SK-N-SH (cell line): ENCODE measurements around the gene ATP6V1G3. TPM values are rescaled to one million over a fixed set of nuclear protein-coding genes. Genes with fewer than 3 reads are reported as not detected.

Experiments used
- CTCF ChIA-PET: fragments of 300-600, 350-600 bp; formaldehyde crosslinking; extraction: SDS; loops from one replicate; lab custom pipeline; 2021; lab: Yijun Ruan, JAX
- POLR2A ChIA-PET: fragments of 350-600 bp; sonication (Branson Sonifier 250); formaldehyde crosslinking; extraction: SDS; loops from one replicate; lab custom pipeline; 2020; ENCODE audit warnings: antibody characterized with exemption, inconsistent platforms; lab: Yijun Ruan, JAX
- DNase-seq: peaks from one replicate; pipeline ENCODE4 v3.0.0; 2012
- H2AFZ ChIP-seq: fragments of 200-600 bp; sonication (generic); 2 replicates; pipeline ENCODE4 v1.8.1; 2016; ENCODE audit warnings: antibody characterized with exemption, mild to moderate bottlenecking, low read depth
- H3F3A ChIP-seq: fragments of 200-600 bp; sonication (generic); replicated peaks from 2 replicates; pipeline ENCODE3; 2016; ENCODE audit warnings: antibody characterized with exemption, mild to moderate bottlenecking; ENCODE audit not compliant: insufficient read depth
- H3K27ac ChIP-seq, 2 experiments: fragments of 200-500 bp in 1 of 2; fragments of 200-600 bp in 1 of 2; sonication (Bioruptor generic) in 1 of 2; sonication (generic), shearing (Covaris generic) in 1 of 2; 2 replicates each; pipeline versions ENCODE4 v1.5.1 to v1.6.1; 2014 to 2016; ENCODE audit warnings: low read depth in 2 of 2, inconsistent platforms in 1 of 2, low read length in 1 of 2, mild to moderate bottlenecking in 1 of 2, mixed read lengths in 1 of 2
- H3K27me3 ChIP-seq: fragments of 200-600 bp; sonication (generic), shearing (Covaris generic); 2 replicates; pipeline ENCODE4 v1.6.1; 2016; ENCODE audit warnings: mixed run types; ENCODE audit not compliant: insufficient read depth
- H3K36me3 ChIP-seq, 2 experiments: fragments of 200-500 bp in 1 of 2; fragments of 200-600 bp in 1 of 2; sonication (Bioruptor generic) in 1 of 2; sonication (generic) in 1 of 2; replicated peaks in 1 of 2; 2 replicates each; pipeline versions ENCODE3 to v1.5.1; 2014 to 2016; ENCODE audit warnings: low read length in 1 of 2, mild to moderate bottlenecking in 1 of 2; ENCODE audit not compliant: insufficient read depth in 2 of 2, control insufficient read depth in 1 of 2
- H3K4me1 ChIP-seq, 2 experiments: fragments of 200-500 bp in 1 of 2; fragments of 200-600 bp in 1 of 2; sonication (Bioruptor generic) in 1 of 2; sonication (generic), shearing (Covaris generic) in 1 of 2; 2 replicates each; pipeline versions ENCODE4 v1.5.1 to v1.6.1; 2014 to 2016; ENCODE audit warnings: low read depth in 1 of 2, low read length in 1 of 2, mixed run types in 1 of 2; ENCODE audit not compliant: insufficient read depth in 2 of 2, control insufficient read depth in 1 of 2
- H3K4me2 ChIP-seq: fragments of 200-600 bp; sonication (generic), shearing (Covaris generic); 2 replicates; pipeline ENCODE4 v1.6.1; 2017; ENCODE audit warnings: mixed run types
- H3K4me3 ChIP-seq, 2 experiments: fragments of 200-500 bp in 1 of 2; fragments of 200-600 bp in 1 of 2; sonication (Bioruptor generic) in 1 of 2; sonication (generic), shearing (Covaris generic) in 1 of 2; 2 replicates each; pipeline versions ENCODE4 v1.5.1 to v1.8.1; 2014 to 2016; ENCODE audit warnings: low read depth in 2 of 2, inconsistent platforms in 1 of 2, low read length in 1 of 2, mild to moderate bottlenecking in 1 of 2, mixed read lengths in 1 of 2, moderate library complexity in 1 of 2
- H3K79me2 ChIP-seq: fragments of 200-600 bp; sonication (generic); 2 replicates; pipeline ENCODE4 v1.8.1; 2017; ENCODE audit warnings: mild to moderate bottlenecking; ENCODE audit not compliant: insufficient read depth
- H3K9ac ChIP-seq: fragments of 200-600 bp; sonication (generic); 2 replicates; pipeline ENCODE4 v1.6.1; 2017; ENCODE audit warnings: mixed run types
- H3K9me2 ChIP-seq: fragments of 200-600 bp; sonication (generic); 2 replicates; pipeline ENCODE4 v1.6.1; 2017; ENCODE audit warnings: mixed run types
- H3K9me3 ChIP-seq: fragments of 200-600 bp; sonication (generic); 2 replicates; pipeline ENCODE4 v1.6.1; 2017; ENCODE audit warnings: mixed run types, mild to moderate bottlenecking, moderate library complexity
- H4K20me1 ChIP-seq: fragments of 200-600 bp; sonication (generic); 2 replicates; pipeline ENCODE4 v1.6.1; 2017; ENCODE audit warnings: mild to moderate bottlenecking, mixed run types; ENCODE audit not compliant: insufficient read depth
- CHD2 ChIP-seq: fragments of 150-350 bp; IDR thresholded peaks from 2 replicates; pipeline ENCODE4 v1.6.1; 2018; ENCODE audit warnings: low read length; ENCODE audit not compliant: partially characterized antibody
- EP300 ChIP-seq, 2 experiments: IDR thresholded peaks; 2 replicates each; pipeline versions ENCODE4 v1.4.0 to v1.6.1; 2012; ENCODE audit warnings: borderline replicate concordance in 1 of 2, low read depth in 1 of 2, low read length in 1 of 2
- EZH2phosphoT487 ChIP-seq: fragments of 200-600 bp; sonication (generic); IDR thresholded peaks from 2 replicates; pipeline ENCODE4 v1.6.1; 2017; ENCODE audit warnings: low read depth, mixed run types, mild to moderate bottlenecking, antibody characterized with exemption, moderate library complexity, borderline replicate concordance
- FOSL2 ChIP-seq: IDR thresholded peaks from 2 replicates; pipeline ENCODE4 v1.4.0; 2012; ENCODE audit warnings: low read depth, mild to moderate bottlenecking, moderate library complexity, borderline replicate concordance
- GATA2 ChIP-seq: sonication (generic); formaldehyde crosslinking; IDR thresholded peaks from 2 replicates; pipeline ENCODE4 v1.5.0; 2020; ENCODE audit warnings: mild to moderate bottlenecking, missing genetic modification reagents
- IRF3 ChIP-seq: fragments of 150-350 bp; IDR thresholded peaks from 2 replicates; pipeline ENCODE4 v1.6.1; 2016; ENCODE audit warnings: mild to moderate bottlenecking, low read depth, low read length
- MEF2A ChIP-seq: IDR thresholded peaks from 2 replicates; pipeline ENCODE4 v1.4.0; 2012; ENCODE audit warnings: low read depth, borderline replicate concordance
- NFIC ChIP-seq: IDR thresholded peaks from 2 replicates; pipeline ENCODE4 v1.4.0; 2012; ENCODE audit warnings: borderline replicate concordance
- NRF1 ChIP-seq: IDR thresholded peaks from 2 replicates; pipeline ENCODE4 v1.6.1; 2012; ENCODE audit warnings: low read depth, mild to moderate bottlenecking, low read length
- POLR2AphosphoS5 ChIP-seq: IDR thresholded peaks from 2 replicates; pipeline ENCODE4 v1.6.1; 2012; ENCODE audit warnings: low read depth, low read length
- RAD21 ChIP-seq: IDR thresholded peaks from 2 replicates; pipeline ENCODE4 v1.6.1; 2012; ENCODE audit warnings: mild to moderate bottlenecking, low read length
- RFX5 ChIP-seq: IDR thresholded peaks from 2 replicates; pipeline ENCODE4 v1.6.1; 2012; ENCODE audit warnings: mild to moderate bottlenecking, improper control_type of control experiment, low read length
- RXRA ChIP-seq: IDR thresholded peaks from 2 replicates; pipeline ENCODE4 v1.4.0; 2012; ENCODE audit warnings: low read depth, mild to moderate bottlenecking, borderline replicate concordance
- ZBTB33 ChIP-seq: IDR thresholded peaks from 2 replicates; pipeline ENCODE4 v1.4.0; 2012; ENCODE audit warnings: low read depth, borderline replicate concordance
- WGBS: methylation state at CpG from one replicate; pipeline ENCODE4 v1.1.6; 2017; ENCODE audit warnings: low lambda C conversion rate; 5-methylcytosine and 5-hydroxymethylcytosine counted together
- polyA plus RNA-seq, 3 experiments: library from polyadenylated mRNA; depleted of rRNA; stranded (reverse); fragments of >200 nt; gene quantifications; 2 replicates each; pipeline ENCODE4 v1.2.3, GENCODE V29; 2012
- TF ChIP-seq, protein P1 (sequence below): IDR thresholded peaks from 2 replicates; pipeline ENCODE4; 2012
- TF ChIP-seq, protein P2 (sequence below): fragments of 200-600 bp; sonication (generic); IDR thresholded peaks from 2 replicates; pipeline ENCODE4 v1.6.1; 2017; ENCODE audit warnings: antibody characterized with exemption, mild to moderate bottlenecking, moderate library complexity
- TF ChIP-seq, protein P3 (sequence below): IDR thresholded peaks from 2 replicates; pipeline ENCODE4 v1.4.0; 2012; ENCODE audit warnings: low read depth, borderline replicate concordance

ATP6V1G3 gene
- polyA plus RNA-seq, 1 of the 3 experiments (the other 2 are of a cell fraction): not detected

DNA sequence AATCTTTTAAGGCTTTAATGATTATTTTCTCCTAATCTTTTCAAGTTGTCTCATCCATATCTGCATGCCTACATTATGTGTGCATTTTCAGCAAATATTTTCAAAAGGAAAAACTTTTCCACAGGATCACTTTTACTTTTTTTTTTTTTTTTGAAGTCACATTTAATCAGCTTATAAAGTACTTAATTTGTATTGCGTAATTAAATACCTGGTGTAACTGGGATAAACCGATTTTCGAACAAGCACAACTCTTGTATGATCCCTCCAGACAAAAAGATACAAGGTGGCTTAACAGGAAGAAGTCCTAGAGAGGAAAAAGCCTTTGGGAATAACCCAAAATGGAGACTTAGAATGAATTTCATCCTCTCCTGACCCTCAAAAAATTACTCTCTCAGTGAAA, 1.3 kb upstream of the ATP6V1G3 start:
- Histone ChIP-seq H3K79me2 (no peaks in the 10 kb centered on the region), H3K4me2 (no peak overlapping the region), H3K4me1 (peaks cover 0 to 4% of the 10 kb centered on the region in 2 experiments; a peak in 1 of 4 replicates), H3F3A (no peaks in the 10 kb centered on the region), H3K4me3 (no peak overlapping the region), H3K27me3 (no peaks in the 10 kb centered on the region), H3K36me3 (no peaks in the 10 kb centered on the region), H3K9ac (no peak overlapping the region), H3K27ac (no peak overlapping the region), H3K9me3 (no peaks in the 10 kb centered on the region), H4K20me1 (no peaks in the 10 kb centered on the region), H2AFZ (no peak overlapping the region), H3K9me2 (no peaks in the 10 kb centered on the region)
- POLR2A ChIA-PET: no interaction called here
- no peak for DNase-seq
- TF ChIP-seq, protein P1, sequence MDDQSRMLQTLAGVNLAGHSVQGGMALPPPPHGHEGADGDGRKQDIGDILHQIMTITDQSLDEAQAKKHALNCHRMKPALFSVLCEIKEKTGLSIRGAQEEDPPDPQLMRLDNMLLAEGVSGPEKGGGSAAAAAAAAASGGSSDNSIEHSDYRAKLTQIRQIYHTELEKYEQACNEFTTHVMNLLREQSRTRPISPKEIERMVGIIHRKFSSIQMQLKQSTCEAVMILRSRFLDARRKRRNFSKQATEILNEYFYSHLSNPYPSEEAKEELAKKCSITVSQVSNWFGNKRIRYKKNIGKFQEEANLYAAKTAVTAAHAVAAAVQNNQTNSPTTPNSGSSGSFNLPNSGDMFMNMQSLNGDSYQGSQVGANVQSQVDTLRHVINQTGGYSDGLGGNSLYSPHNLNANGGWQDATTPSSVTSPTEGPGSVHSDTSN: no peak
- no peak for TF ChIP-seq RFX5
- no peak for TF ChIP-seq GATA2
- no peak for TF ChIP-seq MEF2A
- TF ChIP-seq NRF1: no peak
- TF ChIP-seq EP300 (IDR thresholded peaks at IDR 0.05; ENCODE audit: borderline replicate concordance in 1 of 2, low read depth in 1 of 2, low read length in 1 of 2): no peak
- TF ChIP-seq FOSL2: no peak
- TF ChIP-seq NFIC: no peak
- TF ChIP-seq ZBTB33: no peak
- no peak for TF ChIP-seq IRF3
- TF ChIP-seq, protein P2, sequence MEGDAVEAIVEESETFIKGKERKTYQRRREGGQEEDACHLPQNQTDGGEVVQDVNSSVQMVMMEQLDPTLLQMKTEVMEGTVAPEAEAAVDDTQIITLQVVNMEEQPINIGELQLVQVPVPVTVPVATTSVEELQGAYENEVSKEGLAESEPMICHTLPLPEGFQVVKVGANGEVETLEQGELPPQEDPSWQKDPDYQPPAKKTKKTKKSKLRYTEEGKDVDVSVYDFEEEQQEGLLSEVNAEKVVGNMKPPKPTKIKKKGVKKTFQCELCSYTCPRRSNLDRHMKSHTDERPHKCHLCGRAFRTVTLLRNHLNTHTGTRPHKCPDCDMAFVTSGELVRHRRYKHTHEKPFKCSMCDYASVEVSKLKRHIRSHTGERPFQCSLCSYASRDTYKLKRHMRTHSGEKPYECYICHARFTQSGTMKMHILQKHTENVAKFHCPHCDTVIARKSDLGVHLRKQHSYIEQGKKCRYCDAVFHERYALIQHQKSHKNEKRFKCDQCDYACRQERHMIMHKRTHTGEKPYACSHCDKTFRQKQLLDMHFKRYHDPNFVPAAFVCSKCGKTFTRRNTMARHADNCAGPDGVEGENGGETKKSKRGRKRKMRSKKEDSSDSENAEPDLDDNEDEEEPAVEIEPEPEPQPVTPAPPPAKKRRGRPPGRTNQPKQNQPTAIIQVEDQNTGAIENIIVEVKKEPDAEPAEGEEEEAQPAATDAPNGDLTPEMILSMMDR: no peak
- TF ChIP-seq, protein P3, sequence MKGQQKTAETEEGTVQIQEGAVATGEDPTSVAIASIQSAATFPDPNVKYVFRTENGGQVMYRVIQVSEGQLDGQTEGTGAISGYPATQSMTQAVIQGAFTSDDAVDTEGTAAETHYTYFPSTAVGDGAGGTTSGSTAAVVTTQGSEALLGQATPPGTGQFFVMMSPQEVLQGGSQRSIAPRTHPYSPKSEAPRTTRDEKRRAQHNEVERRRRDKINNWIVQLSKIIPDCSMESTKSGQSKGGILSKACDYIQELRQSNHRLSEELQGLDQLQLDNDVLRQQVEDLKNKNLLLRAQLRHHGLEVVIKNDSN: no peak
- no peak for TF ChIP-seq POLR2AphosphoS5
- TF ChIP-seq CHD2: no peak
- no peak for TF ChIP-seq RXRA
- TF ChIP-seq EZH2phosphoT487: no peak
- TF ChIP-seq RAD21: no peak
- CTCF ChIA-PET: no interaction called here
- WGBS: 83% methylated on average over 3 of the region's 3 CpGs
